Type B pancreatic cell (in vitro differentiated cells): ENCODE data around the gene GNAI1. TPM values are rescaled to one million over a fixed set of nuclear protein-coding genes. Genes with fewer than 3 reads are reported as not detected.

ENCODE experiments used
- DNase-seq: peaks from one replicate; pipeline ENCODE4 v3.0.0; 2021; ENCODE audit warnings: mixed read lengths; ENCODE audit not compliant: unreplicated experiment; ENCODE audit errors: extremely low spot score
- H3K27ac Mint-ChIP-seq: 2 replicates; pipeline ENCODE4 v1.8.0; 2021; ENCODE audit warnings: mild to moderate bottlenecking, mixed read lengths
- H3K27me3 Mint-ChIP-seq: 2 replicates; pipeline ENCODE4 v1.8.0; 2021; ENCODE audit warnings: mixed read lengths
- H3K36me3 Mint-ChIP-seq: 2 replicates; pipeline ENCODE4 v1.8.0; 2021; ENCODE audit warnings: mixed read lengths
- H3K4me1 Mint-ChIP-seq: one replicate; pipeline ENCODE4 v1.8.0; 2021; ENCODE audit warnings: mixed read lengths; ENCODE audit not compliant: unreplicated experiment
- H3K4me3 Mint-ChIP-seq: 2 replicates; pipeline ENCODE4 v1.8.0; 2021; ENCODE audit warnings: mild to moderate bottlenecking, mixed read lengths
- H3K9me3 Mint-ChIP-seq: 2 replicates; pipeline ENCODE4 v1.8.0; 2021; ENCODE audit warnings: mixed read lengths
- CTCF ChIP-seq: fragments of 200-600 bp; sonication (generic); conservative IDR thresholded peaks from 2 replicates; pipeline ENCODE4 v1.5.0; 2021; ENCODE audit warnings: antibody characterized with exemption, mild to moderate bottlenecking
- total RNA-seq: library from RNA; stranded (reverse); gene quantifications from 2 replicates; pipeline ENCODE4 v1.2.1, GENCODE V29; 2021; ENCODE audit warnings: low replicate concordance

GNAI1 gene
- total RNA-seq, 1 donor from 2014 or later: 39.2 TPM

- no peak overlapping the region for H3K27ac Mint-ChIP-seq
- H3K9me3 Mint-ChIP-seq: no peaks in the 10 kb centered on the region
- TF ChIP-seq CTCF: no peak
- no peaks in the 10 kb centered on the region for H3K27me3 Mint-ChIP-seq
- no peak for DNase-seq
- no peak overlapping the region for H3K4me3 Mint-ChIP-seq
- H3K4me1 Mint-ChIP-seq: no peaks in the 10 kb centered on the region
- no peaks in the 10 kb centered on the region for H3K36me3 Mint-ChIP-seq
Measured at GRCh38 chr7:80220022-80220634, 85.5 kb downstream of the GNAI1 start.

DNA sequence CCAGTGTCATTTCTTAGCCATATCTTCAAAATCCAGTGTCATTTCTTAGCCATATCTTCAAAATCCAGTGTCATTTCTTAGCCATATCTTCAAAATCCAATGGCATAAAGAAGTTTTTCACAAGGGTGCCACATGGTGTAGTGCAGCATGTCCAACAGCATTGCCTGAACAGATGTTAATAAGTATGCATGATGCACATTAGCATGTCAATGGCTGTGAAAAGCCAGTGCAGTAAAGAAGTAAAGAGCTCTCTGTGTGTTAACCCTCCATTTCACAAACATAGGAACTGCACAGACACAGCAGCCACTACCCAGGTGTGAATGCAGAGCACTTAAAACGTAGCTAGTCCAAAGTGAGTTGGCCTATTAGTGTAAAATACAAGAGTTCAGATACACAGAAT is 89.8 kb downstream of the GNAI1 start:
- Mint-ChIP-seq H3K9me3 (no peaks in the 10 kb centered on the region), H3K36me3 (no peaks in the 10 kb centered on the region), H3K27ac (no peak overlapping the region), H3K4me1 (no peaks in the 10 kb centered on the region), H3K4me3 (no peak overlapping the region), H3K27me3 (no peaks in the 10 kb centered on the region)
- DNase-seq: no peak
- TF ChIP-seq CTCF: no peak

DNA sequence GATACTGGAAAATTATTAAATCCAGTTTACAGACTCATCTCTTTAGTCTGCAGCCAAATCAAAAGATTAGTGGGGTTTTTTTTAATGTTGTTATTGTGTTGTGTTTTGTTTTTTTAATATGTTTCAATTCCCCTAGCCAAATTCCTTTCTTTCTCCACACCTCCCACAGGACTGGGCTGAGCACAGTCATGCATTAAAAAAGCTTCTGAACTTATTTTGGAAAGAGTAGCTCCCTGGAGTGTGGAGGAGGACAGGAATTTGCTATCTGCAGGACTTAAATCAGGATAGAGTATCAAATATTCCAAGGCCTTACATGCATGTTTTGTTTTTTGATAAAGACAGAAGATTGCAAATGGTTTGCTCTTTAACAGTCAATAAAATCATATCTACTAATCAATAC is 90.7 kb downstream of the GNAI1 start:
- DNase-seq: no peak
- no peaks in the 10 kb centered on the region for H3K9me3 Mint-ChIP-seq
- no peak overlapping the region for H3K27ac Mint-ChIP-seq
- no peaks in the 10 kb centered on the region for H3K4me1 Mint-ChIP-seq
- H3K27me3 Mint-ChIP-seq: no peaks in the 10 kb centered on the region
- TF ChIP-seq CTCF: no peak
- no peak overlapping the region for H3K4me3 Mint-ChIP-seq
- H3K36me3 Mint-ChIP-seq: no peaks in the 10 kb centered on the region

- Mint-ChIP-seq H3K27me3 (no peaks in the 10 kb centered on the region), H3K4me1 (no peaks in the 10 kb centered on the region), H3K4me3 (no peak overlapping the region), H3K36me3 (no peaks in the 10 kb centered on the region), H3K9me3 (no peaks in the 10 kb centered on the region), H3K27ac (no peak overlapping the region)
- DNase-seq: no peak
- no peak for TF ChIP-seq CTCF
Measured at GRCh38 chr7:80226629-80227028, 92.0 kb downstream of the GNAI1 start.

GRCh38 chr7:80230327-80230726 is 95.7 kb downstream of the GNAI1 start:
- no peaks in the 10 kb centered on the region for H3K36me3 Mint-ChIP-seq
- DNase-seq: no peak
- no peaks in the 10 kb centered on the region for H3K9me3 Mint-ChIP-seq

More at GRCh38 chr7:80230327-80230726, 95.7 kb downstream of the GNAI1 start:
- no peak overlapping the region for H3K4me3 Mint-ChIP-seq
- H3K27ac Mint-ChIP-seq: no peak overlapping the region
- no peak for TF ChIP-seq CTCF
- H3K4me1 Mint-ChIP-seq: peaks cover 7% of the 10 kb centered on the region
- H3K27me3 Mint-ChIP-seq: no peaks in the 10 kb centered on the region
